GM18517 (cell line): Measurements from ENCODE around the gene TAF12.
"Not testable (repeated sequence)": the region's sequence is repeated elsewhere in the genome, so short reads cannot be mapped to it uniquely, and the experiment has no call there.

ENCODE experiments used
- ATAC-seq: cut with Tn5 transposase; IDR thresholded peaks from one replicate; pipeline ENCODE4 v1.9.1; 2021; ENCODE audit warnings: mild to moderate bottlenecking, moderate library complexity; ENCODE audit not compliant: unreplicated experiment

TAF12 gene

GRCh38 chr1:28645406-28645805 is 2.5 kb upstream of the TAF12 start:
- ATAC-seq: not testable (repeated sequence)

GRCh38 chr1:28644494-28644893 is 1.6 kb upstream of the TAF12 start:
- ATAC-seq: no peak

GRCh38 chr1:28642056-28642846 is 616 bp downstream of the TAF12 start:
- ATAC-seq: peak; percentile 15

GRCh38 chr1:28640766-28641165 is 2.1 kb downstream of the TAF12 start:
- no peak for ATAC-seq

GRCh38 chr1:28632560-28632959 is 10.3 kb downstream of the TAF12 start:
- no peak for ATAC-seq

GRCh38 chr1:28631713-28632112 is 11.2 kb downstream of the TAF12 start:
- no peak for ATAC-seq

GRCh38 chr1:28613175-28613574 is 29.7 kb downstream of the TAF12 start:
- no peak for ATAC-seq

- no peak for ATAC-seq
Observed at GRCh38 chr1:28606771-28607170, 36.1 kb downstream of the TAF12 start.

- ATAC-seq: no peak
Observed at GRCh38 chr1:28604962-28605361, 37.9 kb downstream of the TAF12 start.

GRCh38 chr1:28604411-28604810 is 38.5 kb downstream of the TAF12 start:
- no peak for ATAC-seq

GRCh38 chr1:28602536-28603439 is 40.1 kb downstream of the TAF12 start:
- no peak for ATAC-seq

- no peak for ATAC-seq
Observed at GRCh38 chr1:28601696-28602095, 41.2 kb downstream of the TAF12 start.

- not testable (repeated sequence) for ATAC-seq
Observed at GRCh38 chr1:28596276-28596675, 46.6 kb downstream of the TAF12 start.

- ATAC-seq: no peak
Observed at GRCh38 chr1:28595412-28596191, 47.3 kb downstream of the TAF12 start.

GRCh38 chr1:28594686-28595411 is 48.0 kb downstream of the TAF12 start:
- ATAC-seq: not testable (repeated sequence)

- ATAC-seq: not testable (repeated sequence)
Observed at GRCh38 chr1:28593988-28594356, 48.9 kb downstream of the TAF12 start.

GRCh38 chr1:28592321-28593071 is 50.4 kb downstream of the TAF12 start:
- no peak for ATAC-seq

GRCh38 chr1:28591708-28592320 is 51.1 kb downstream of the TAF12 start, which contains the start of gene RAB42:
Gene RAB42 (plus strand): TSS chr1:28592265. CDS start chr1:28592512, 247 bp downstream.
- no peak for ATAC-seq
